NCI-H1092 treated with DMSO at 0.1 percent for 48 hours (cell line): Measurements from ENCODE around the gene ENKUR.
"Not testable (repeated sequence)": the region's sequence is repeated elsewhere in the genome, so short reads cannot be mapped to it uniquely, and the experiment has no call there.

Source experiments
- DNase-seq: peaks from one replicate; lab custom pipeline; 2025; lab: John Stamatoyannopoulos, UW

Gene ENKUR

DNA sequence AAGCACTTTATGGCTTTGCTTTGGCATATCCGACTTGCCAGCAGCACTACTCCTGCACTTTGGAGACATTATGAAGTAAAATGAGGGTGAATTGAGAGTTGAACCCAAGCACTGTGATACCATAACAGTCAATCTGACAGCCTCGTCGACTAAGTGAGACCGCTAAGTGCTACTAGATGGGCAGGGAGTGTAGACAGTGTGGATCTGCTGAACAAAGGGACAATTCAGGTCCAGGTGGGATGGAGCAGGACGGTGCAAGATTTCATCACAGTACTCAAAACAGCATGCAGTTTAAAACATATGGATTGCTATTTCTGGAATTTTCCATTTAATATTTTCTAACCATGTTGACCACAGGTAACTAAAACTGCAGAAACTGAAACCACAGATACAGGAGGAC, 42.8 kb downstream of the ENKUR start:
- DNase-seq = no peak

DNA sequence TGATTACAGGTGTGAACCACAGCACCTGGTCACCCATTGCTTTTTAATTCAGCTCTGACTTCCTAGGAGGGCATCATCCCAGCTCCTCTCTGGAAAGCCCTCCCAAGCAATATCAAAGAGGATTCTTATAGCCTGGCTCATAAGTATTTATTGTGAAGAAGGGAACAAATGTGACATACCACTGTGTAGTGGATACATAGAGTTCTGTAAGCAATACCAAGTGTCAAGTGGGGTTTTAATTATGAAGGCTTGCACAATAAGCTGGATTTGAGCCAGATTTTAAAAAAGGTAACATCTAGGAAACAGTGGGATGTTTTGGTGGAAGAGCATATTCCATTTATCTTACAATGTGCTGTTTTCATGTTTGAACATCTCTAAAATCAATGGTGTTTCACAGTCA, 44.6 kb downstream of the ENKUR start:
- DNase-seq = no peak

DNA sequence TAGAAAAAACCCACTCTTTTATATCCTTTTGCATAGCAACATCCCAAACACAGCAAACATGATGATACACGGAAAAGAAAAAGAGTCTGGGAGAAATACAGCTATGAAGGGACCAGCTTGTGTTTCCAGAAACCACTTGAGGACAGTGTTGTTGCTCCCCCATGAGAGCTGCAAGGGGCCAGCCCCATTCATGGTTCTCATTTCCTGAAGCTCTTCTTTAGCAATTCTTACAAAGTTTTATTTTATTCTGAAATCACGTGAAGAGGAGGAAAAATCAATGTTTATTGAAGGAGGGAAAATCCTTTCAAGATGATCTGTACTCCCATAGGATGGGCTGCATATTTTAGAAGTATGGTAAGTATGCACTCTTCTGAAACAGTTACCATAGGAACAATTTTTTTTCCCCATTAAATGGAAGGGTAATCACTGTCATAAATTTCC, 46.1 kb downstream of the ENKUR start:
- DNase-seq = no peak

DNA sequence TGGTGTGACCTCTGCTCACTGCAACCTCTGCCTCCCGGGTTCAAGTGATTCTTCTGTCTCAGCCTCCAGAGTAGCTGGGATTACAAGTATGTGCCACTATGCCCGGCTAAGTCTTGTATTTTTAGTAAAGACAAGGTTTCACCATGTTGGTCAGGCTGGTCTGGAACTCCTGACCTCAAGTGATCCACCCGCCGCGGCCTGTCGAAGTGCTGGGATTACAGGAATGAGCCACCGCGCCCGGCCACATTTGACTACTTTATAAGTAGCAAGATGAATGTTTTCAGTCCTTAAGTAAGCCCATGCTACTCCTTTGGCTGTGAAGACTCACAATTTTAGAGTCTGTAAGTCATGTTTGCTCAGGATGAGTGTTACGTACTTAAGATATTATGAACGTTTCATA, 47.0 kb downstream of the ENKUR start:
- not testable (repeated sequence) for DNase-seq

DNA sequence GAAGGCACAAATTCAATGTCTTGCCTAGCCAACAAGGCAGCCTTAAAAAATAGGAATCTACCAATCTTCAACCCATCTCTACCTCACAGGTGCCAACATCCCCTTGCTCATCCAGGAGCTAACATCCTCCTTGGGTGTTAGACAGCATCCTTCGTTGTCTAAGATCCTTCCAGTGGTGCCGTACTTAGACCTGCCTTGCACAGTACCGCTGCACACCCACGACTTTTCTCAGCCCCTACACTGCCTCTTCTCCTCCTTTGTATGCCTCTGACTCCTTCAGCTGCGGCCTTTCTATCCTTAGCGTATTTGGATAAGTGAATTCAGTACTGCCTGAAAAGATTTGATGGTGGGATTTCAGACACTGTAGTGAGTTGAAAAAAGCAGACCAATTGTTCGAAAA, 47.6 kb downstream of the ENKUR start:
- no peak for DNase-seq

DNA sequence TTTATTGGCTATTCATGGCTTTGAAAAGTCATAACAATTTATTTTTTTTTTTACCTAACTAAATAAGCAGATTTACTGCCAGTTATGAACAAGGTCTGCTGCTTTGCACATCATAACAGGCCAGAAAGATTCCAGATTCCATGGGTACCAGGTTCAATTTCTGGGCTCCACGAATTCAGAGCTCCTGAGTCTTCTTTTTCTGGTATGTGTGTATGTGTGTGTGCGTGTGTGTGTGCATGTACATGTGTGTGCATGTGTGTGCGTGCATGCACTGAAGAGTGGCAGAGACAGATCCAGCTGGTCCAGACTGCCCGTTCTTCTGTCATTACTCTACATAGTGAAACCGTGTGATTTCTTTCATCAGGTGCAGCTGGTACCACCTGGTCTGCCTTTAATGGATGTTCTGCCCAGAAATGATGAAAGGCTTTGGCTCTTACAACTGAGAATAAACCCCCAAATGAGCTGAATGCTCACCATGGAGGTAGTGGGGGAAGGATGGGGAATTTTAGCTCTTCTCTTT, 48.9 kb downstream of the ENKUR start:
- no peak for DNase-seq

DNA sequence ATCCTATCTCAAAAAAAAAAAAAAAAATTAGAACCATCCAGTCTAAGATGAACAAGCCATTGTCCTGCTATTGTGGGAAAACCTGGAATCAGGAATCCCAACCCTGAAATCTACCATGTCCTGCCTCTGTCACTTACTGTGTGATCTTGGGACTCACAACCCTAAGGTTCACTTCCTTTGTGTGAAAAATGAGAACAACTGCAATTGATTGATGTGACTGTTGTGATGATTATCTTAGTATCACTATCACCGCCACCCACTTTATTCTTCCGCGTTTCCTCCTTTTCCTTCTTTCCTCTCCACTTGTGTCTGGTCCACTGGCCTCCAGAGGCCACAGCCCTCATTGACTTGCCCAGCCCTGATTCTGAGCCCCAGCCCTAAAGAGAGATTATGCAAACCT, 50.9 kb downstream of the ENKUR start:
- DNase-seq = no peak

DNA sequence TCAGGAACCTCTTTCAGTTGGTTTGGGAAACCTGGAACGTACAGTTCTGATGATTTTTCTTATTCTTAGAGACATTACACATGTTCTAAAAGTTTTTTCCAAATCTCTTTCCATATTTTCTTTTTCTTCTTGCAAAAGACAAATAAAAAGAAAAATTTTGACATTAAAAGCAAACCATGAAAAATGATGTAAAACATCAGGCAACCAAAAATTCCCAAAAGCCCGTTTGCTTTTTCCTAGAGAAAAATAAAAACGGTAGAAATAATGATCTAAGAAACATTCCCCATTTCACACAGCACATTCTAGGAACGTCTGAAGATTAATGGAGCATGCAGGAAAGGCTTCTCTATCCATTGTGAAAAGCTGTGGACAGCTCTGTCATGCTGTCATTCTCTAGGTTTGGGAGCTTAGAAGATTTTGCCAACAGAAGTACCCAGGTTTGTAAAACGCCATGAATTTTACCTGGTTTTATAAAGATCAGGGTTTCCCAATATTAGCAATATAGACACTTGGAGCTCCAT, 52.4 kb downstream of the ENKUR start:
- no peak for DNase-seq

DNA sequence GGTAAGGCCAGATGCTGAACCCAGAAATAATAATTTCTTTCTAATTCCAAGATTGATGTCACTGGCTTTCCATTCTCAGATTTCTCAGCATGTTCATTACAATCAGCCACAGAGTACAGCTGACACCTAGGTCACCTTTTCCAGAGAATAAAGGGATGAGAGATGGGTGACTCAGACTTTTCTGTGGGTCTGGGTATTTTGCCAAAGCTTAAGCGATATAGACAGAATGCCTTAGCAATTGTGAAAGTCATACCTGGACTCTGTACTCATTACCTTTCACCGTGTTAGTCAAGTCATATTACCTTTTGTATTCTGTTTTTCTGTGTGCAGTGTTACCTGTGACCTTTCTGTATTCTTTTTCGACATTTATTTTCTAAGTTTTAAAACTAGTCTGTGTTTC, 53.0 kb downstream of the ENKUR start:
- no peak for DNase-seq

DNA sequence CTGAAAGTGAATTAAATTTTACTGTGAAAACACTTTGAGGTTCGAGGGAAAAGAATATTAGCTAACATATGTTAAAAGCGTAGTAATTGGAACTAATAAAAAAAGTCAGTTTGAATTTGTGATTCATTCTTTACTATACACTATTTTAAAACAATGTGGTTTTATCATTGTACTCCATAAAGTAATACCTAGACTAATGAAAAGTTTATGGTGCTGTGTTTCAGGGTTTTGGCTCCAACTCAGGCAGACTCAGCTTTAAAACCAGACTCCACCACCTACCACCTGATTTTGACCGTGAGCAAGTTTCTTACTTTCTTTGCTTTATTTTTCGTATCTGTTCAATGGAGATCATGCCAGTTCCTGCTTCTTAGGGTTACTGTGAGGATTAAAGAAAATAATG, 54.4 kb downstream of the ENKUR start:
- no peak for DNase-seq

DNA sequence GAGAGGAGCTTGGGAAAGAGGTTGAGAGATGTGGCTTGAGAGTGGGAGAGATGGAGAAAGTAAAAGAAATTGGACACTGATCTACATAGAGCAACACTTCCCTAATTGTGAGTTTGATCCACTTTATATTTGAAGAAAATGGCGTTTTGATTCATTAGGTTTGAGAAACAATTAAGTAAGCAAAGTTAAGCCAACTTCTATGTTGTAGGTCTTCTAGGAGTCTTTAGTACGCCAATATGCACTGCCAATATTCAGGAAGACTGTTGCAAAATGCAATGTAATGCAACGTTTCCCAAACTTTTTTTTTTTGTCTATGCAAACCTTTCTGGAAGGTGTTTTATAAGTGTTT, 56.6 kb downstream of the ENKUR start:
- no peak for DNase-seq

DNA sequence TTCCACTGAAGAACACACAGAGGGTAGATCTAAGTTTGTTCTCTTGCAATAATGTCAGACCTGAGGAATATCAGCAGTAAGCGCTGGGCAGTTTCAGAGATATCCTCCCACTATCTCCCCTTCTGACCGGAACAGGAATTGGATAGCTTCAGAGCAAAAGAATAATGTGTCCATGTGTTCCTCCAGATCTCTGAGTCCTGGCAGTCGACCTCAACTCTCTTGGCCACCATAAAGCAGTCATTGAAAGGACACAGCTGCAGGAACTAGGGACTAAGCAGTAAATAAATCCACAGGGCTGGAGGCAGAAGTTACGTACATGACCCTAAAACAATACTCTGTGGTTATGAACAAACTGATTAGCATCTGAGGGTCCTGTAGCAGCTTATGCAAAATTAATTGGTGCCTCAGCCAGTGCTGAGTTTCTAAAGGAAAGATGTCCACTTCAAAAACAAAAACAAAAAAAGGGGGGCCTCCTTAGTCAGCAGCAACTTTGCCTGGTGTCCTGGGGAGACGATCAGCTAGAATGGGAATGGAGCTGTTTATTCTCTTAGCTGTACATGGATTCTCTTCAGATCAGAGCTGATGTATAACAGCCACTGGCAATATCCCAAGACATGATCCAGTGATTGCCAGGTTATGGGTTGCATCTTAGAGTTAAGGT, 57.1 kb downstream of the ENKUR start:
- DNase-seq = no peak

DNA sequence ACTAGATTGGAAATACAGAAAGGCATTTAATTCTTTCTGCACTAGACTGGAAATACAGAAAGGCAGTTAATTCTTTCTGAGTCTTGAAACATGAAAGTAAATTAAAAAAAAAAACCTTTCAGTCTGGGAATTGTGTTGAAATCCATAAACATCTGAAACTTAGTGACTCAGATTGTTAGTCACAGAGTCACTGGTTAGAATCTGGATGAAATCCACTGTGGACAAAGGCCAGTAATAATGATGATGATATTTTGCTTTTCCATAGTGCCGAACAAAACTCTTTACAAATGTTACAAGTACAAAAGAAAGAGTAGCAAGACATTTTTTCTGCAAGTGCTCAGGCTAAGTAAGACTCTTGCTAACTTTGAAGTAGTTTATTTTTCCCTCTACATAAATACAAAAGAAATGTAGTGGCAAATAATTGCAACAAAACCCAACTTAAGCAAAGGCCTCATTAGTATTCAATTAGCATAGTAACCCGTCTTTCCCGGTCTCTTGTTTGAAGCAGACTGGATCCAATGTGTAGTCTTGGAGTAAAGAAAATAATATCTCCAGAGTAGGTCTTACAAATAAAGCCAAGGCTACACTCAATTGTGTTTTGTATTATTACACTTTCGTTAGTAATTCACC, 57.8 kb downstream of the ENKUR start:
- DNase-seq = no peak

DNA sequence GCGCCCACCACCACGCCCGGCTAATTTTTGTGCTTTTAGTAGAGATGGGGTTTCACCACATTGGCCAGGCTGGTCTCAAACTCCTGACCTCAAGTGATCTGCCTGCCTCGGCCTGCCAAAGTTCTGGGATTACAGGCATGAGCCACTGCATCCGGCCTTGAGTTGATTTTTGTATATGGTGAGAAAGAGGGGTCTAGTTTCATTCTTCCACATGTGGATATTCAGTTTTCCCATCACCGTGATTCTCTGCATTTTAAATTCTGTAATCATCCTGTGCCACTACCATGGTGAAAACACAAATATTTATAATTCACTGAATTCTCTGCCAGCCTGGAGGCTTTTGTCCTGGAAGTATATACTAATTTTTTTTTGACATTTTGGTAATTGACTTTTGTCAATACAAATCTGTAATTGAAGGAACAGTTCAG, 58.3 kb downstream of the ENKUR start:
- not testable (repeated sequence) for DNase-seq

DNA sequence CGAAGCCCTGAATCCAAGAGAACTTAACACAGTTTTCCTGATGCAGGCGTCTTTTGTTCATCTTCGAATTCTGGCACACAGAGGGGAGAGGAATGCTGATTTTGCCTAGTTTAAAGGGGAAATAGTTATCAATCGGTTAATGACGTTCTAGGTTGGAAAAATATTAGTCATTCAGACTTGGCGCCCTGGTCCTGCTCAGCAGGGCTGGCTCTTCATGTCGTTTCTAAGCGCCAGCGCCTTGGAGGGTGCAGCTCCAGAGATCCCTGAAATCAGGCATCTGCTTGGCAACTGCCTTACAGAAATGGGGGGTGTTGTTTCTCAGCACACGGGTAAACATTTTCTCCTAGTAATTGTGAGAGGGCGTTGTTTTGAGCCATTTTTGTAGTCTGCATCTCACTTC, 62.3 kb downstream of the ENKUR start:
- no peak for DNase-seq

DNA sequence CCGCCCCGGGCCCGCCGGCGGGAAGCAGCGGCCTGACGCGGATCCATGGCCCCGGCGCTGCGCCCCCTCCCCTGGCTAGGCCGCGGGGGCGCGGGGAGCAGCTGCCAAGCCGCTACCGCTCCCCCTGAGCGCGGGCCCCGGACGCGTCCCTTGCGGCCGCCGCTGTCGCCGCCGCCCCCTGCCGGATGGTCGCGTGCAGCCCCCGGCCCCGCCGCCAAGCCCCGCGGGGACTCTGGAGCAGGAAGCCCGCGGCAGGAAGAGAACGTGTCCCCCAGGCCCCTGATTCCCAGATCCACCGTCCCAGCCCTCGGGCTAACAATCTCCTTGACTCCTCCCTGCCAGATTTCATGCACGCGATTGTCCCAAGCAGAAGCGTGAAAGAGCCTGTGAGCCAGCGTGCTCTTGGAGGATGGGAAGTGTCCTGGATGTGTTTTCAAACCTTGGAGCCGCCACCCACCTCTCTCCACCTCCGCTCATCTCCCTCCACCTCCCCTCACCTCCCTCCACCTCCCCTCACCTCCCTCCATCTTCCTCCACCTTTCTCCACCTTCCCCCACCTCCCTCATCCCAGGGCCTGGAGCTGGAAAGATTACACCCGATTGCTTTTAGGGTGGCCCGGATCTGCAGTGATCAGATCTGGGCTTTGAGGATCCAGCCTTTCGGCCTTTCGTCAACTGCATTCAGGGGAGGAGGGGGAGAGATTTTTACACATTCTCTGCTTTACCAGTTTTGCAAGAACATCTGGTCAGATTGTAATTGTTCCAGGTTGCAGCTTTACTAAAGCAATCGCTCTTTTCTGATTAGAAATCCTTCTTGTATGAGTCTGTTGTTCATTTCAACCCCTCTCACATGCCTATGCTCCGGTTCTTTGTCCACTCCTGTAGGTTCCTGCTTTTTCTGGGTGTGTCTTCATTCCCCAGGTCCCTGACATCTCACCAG, 63.0 kb downstream of the ENKUR start:
- DNase-seq = peak; percentile 33

DNA sequence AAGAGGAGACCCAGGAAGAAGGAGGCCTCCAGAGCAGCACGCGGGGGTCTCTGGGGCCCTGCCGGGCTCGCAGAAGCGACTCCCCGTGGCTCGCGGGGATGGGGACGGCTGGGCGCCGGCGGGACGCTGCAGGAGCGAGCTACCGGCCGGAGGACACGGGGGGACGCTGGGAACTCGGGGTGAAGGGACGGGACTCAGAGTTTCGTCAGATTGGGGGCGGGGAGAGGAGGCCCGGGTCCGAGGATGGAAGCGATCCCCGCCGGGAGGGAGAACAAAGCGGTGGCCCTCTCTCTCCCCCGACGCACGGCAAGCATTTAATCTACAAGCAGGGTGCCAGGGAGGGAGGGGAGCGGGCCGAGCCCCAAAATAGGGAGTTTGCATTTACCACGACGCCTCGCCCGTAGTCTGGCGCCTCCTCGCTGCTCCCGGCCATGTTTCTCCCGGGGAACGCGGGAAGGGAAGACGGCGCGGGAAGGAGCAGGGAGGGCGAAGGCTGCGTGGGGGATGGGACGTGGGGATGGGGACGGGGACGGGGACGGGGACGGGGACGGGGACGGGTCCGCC, 63.7 kb downstream of the ENKUR start, which contains the start of gene PRTFDC1:
TSS of gene PRTFDC1 (minus strand) at position 464 of the 564 bp plus-strand sequence. CDS start at position 433, 31 bp downstream.
- peak; percentile 30 for DNase-seq

DNA sequence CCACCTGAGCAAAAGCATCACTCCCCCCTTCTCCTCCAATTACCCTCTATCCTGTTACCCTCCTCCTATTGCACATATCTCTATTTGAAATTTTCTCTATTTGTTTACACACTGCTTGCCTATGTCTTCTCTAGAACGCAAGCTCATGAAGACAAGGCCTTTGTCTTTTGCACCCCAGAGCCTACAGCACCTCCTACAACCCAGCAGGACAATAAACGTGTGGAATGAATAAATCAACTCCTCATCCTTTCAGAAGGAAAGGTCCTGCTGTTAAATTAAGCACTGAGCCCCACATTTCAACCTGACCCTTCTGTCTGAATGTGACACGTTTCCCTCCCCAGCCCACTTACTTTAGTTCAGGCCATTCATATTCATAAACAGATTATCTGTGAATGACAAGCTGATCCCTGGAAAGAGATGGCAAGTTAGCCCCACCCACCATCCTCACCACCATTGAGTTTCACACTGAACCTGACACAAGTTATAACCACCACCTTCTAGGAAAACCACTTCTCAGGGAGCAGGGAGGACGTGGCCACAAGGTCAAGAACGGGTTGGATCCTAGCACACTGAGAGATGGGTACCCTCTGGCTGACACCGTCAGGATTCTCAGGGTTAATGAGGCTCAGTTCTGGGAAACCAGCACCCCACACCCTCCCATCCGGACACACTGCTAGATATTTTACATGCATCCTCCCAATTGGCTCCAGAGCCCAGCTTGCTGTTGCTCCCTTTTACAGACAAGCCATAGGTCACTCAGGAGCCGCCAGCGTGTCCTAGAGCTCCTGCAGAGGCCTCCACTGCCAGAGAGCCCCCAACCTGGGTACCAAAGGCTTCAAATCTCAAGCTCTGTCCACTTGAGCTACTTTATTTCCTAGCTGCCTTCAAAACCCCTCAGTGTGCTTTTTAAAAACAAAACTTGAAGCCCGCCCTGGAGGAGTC, 64.5 kb downstream of the ENKUR start:
- peak; percentile 35 for DNase-seq

DNA sequence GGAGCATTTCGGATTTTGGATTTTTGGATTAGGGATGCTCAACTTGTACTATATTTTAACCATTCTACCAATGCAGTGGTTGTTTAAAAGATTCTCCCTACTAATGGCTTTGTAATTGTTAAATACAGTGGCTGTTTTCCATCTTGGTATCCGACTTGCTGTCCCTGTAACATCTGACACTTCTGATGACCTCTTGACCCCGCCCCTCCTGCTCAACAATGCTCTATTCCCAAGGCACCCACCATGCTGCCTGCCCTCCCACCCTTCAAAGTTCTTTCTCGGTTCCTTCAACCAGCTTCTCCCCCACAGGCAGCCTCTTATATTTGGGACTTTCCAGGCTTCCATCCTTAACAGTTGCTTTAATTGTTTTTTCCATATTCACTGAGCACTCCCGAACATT, 65.5 kb downstream of the ENKUR start:
- no peak for DNase-seq

DNA sequence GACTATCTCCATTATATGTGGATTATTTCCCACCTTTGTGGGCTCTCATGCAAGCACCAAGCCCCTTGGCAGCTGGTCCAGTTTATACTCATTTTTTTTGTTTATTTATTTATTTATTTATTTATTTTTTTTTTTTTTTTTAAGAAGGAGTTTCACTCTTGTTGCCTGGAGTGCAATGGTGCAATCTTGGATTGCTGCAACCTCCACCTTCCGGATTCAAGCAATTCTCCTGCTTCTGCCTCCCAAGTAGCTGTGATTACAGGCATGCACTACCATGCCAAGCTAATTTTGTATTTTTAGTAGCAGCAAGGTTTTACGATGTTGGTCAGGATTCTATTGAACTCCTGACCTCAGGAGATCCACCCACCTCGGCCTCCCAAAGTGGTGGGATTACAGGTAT, 66.3 kb downstream of the ENKUR start:
- no peak for DNase-seq
